ENCODE results near the gene GFOD1. TPM values are rescaled to one million over a fixed set of nuclear protein-coding genes. Genes with fewer than 3 reads are reported as not detected.
A peak's percentile ranks its signal among the peaks of the same experiment; 100 is the strongest.

GFOD1 gene
- total RNA-seq, 2 donors from 2014 or later = 10.0 to 12.2 TPM

DNA sequence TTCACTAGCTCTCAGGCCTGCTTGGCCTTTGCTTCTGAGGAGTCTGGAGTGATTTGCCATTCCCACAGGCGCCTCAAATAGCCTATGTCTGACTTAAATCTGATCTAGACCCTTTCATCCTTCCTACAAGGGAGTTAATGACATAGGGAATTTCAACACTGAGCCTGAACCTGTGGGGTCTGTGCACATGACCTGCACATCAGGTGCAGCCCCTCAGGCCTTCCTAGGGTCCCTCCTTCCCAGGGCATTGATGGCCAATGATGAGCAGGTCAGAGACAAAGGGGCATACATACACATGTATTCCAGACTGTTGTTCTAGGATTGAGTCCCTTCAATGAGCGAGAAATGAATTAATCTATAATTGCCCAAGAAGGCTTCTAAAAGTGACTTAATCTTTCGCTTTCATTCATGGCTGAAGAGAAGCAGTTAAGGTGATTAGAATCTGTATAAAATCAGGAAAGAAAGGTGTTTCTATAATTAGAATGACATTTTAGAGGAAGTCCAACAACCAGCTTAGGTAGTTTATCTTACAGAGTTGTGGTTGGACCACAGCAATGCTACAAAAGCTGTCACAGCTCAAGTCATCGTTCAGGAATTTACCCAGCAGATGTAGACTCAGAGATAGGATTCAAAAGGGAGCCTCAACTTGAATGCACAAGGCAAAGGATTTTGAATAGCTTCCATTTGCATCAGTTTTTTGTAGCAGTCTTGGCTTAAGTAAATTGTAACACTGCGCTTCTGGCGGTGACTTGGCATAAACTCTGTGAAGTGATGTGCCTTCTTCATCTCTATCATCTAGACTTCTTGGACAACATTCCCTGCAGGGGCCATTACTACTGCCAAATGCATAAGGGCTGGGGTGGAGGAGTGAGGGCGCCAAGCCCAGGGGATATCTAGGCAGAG, 132.1 kb downstream of the GFOD1 start:
- 36% methylated on average over 7 of the region's 7 CpGs for WGBS
- no peaks in the 10 kb centered on the region for H3K27me3 ChIP-seq (replicated peaks; ENCODE audit: insufficient read depth)
- no peak for TF ChIP-seq POLR2AphosphoS5 (IDR thresholded peaks at IDR 0.05)
- no peak for TF ChIP-seq POLR2A (IDR thresholded peaks at IDR 0.05)
- TF ChIP-seq, protein P1, sequence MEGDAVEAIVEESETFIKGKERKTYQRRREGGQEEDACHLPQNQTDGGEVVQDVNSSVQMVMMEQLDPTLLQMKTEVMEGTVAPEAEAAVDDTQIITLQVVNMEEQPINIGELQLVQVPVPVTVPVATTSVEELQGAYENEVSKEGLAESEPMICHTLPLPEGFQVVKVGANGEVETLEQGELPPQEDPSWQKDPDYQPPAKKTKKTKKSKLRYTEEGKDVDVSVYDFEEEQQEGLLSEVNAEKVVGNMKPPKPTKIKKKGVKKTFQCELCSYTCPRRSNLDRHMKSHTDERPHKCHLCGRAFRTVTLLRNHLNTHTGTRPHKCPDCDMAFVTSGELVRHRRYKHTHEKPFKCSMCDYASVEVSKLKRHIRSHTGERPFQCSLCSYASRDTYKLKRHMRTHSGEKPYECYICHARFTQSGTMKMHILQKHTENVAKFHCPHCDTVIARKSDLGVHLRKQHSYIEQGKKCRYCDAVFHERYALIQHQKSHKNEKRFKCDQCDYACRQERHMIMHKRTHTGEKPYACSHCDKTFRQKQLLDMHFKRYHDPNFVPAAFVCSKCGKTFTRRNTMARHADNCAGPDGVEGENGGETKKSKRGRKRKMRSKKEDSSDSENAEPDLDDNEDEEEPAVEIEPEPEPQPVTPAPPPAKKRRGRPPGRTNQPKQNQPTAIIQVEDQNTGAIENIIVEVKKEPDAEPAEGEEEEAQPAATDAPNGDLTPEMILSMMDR (IDR thresholded peaks at IDR 0.05) = no peak
- H3K9me3 ChIP-seq = no peaks in the 10 kb centered on the region
- intact Hi-C loops (cut with DNase I) = no loop called here
- no peaks in the 10 kb centered on the region for H3K4me1 ChIP-seq (replicated peaks)
- no peak overlapping the region for H3K27ac ChIP-seq
- H3K36me3 ChIP-seq = no peaks in the 10 kb centered on the region
- peak; percentile 30 for DNase-seq (ENCODE audit: low spot score)
- H3K4me3 ChIP-seq = no peak overlapping the region

DNA sequence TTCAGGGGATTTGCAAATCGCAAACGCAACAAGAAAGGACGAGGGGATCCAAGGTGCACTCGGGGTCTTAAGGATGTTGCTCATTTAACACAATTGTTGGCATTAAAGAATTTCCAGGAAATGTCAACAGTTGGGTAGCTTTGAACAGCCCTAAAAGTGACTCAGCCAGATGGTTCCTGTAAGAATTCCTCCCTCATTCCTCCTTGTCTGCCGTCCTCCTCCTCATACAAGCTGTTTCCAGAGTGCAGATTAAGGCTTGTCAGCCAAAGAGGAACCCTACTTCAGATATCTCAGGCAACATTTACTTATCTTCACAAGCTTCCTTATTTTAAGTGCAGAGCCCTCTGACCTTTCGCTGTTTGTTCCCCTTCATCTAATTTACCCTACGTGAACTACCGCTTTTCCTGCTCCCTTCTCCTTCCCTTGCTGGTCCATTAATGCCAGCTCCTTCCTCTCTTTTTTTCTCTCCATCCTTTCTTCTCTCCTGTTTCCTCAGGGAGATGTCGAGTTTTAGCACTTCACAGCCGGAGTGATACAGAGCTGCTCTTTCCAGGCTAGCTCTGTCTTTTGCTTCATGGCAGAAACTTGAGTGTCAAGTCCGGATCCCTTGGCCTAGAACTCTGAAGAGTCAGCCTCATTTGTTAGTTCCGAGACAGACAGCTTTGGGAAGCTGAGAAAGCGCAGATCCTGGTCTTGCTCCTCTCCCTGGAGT, 132.9 kb downstream of the GFOD1 start:
- H3K27ac ChIP-seq = no peak overlapping the region
- TF ChIP-seq POLR2A (IDR thresholded peaks at IDR 0.05) (no peak), POLR2AphosphoS5 (IDR thresholded peaks at IDR 0.05) (no peak)
- TF ChIP-seq, protein P1 (IDR thresholded peaks at IDR 0.05) = no peak
- no peaks in the 10 kb centered on the region for H3K4me1 ChIP-seq (replicated peaks)
- no peaks in the 10 kb centered on the region for H3K9me3 ChIP-seq
- no peak overlapping the region for H3K4me3 ChIP-seq
- H3K36me3 ChIP-seq = no peaks in the 10 kb centered on the region
- 85% methylated on average over 13 of the region's 13 CpGs for WGBS
- DNase-seq (ENCODE audit: low spot score) = no peak
- H3K27me3 ChIP-seq (replicated peaks; ENCODE audit: insufficient read depth) = no peaks in the 10 kb centered on the region
- intact Hi-C loops (cut with DNase I) = no loop called here

DNA sequence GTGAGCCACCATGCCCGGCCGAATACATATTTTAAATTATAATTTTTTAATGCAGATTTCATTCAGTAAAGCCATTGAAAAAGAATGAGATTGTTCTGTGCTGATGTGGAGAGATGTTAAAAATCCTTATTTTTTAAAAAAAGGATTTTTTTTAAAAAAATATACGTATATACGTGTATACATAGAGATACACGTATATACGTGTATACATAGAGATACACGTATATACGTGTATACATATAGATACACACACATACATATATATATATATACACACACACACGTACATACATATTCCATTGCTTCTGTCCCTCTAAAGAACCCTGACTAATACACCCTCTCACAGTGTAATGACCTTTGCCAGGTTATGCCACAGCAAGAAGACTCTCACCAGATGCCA, 135.2 kb downstream of the GFOD1 start:
- no peak overlapping the region for H3K4me3 ChIP-seq
- no peaks in the 10 kb centered on the region for H3K27me3 ChIP-seq (replicated peaks; ENCODE audit: insufficient read depth)
- WGBS = 98% methylated on average over 9 of the region's 9 CpGs
- no peaks in the 10 kb centered on the region for H3K36me3 ChIP-seq
- no peak for DNase-seq (ENCODE audit: low spot score)
- H3K4me1 ChIP-seq (replicated peaks) = no peaks in the 10 kb centered on the region
- H3K9me3 ChIP-seq = no peaks in the 10 kb centered on the region
- intact Hi-C loops (cut with DNase I) = no loop called here
- TF ChIP-seq POLR2AphosphoS5 (IDR thresholded peaks at IDR 0.05) (no peak), POLR2A (IDR thresholded peaks at IDR 0.05) (no peak)
- TF ChIP-seq, protein P1 (IDR thresholded peaks at IDR 0.05) = no peak
- H3K27ac ChIP-seq = no peak overlapping the region

DNA sequence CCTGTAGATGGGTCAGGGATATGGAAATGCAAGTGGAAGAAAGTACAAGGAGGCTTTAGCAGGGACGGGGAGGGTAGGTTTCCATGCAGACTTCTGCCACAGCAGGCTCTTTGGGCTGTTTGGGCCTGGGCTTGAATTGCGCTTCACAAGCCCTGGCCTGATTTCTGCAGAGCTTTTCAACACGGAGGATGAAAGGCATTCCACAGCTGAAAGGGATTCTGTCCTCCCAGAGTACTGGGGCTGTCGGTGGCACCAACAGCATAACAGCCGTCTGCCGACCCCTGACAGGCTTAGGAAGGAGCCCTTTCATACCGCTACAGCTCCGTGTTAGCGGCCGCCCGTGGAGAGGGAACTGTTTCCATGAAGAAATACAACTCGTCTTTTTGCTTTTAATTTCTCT, 136.1 kb downstream of the GFOD1 start:
- Histone ChIP-seq H3K27me3 (replicated peaks; ENCODE audit: insufficient read depth) (no peaks in the 10 kb centered on the region), H3K9me3 (no peaks in the 10 kb centered on the region), H3K4me1 (replicated peaks) (no peaks in the 10 kb centered on the region), H3K27ac (no peak overlapping the region), H3K4me3 (no peak overlapping the region), H3K36me3 (no peaks in the 10 kb centered on the region)
- intact Hi-C loops (cut with DNase I) = no loop called here
- TF ChIP-seq POLR2AphosphoS5 (IDR thresholded peaks at IDR 0.05) (no peak), POLR2A (IDR thresholded peaks at IDR 0.05) (no peak)
- TF ChIP-seq, protein P1 (IDR thresholded peaks at IDR 0.05) = no peak
- no peak for DNase-seq (ENCODE audit: low spot score)
- 48% methylated on average over 12 of the region's 12 CpGs for WGBS
